ENCODE results near the gene CPVL. TPM values are rescaled to one million over a fixed set of nuclear protein-coding genes. Genes with fewer than 3 reads are reported as not detected.

CPVL gene
- total and polyA plus RNA-seq, 2 of the 4 experiments (the other 2 are of a cell fraction), result not detected

DNA sequence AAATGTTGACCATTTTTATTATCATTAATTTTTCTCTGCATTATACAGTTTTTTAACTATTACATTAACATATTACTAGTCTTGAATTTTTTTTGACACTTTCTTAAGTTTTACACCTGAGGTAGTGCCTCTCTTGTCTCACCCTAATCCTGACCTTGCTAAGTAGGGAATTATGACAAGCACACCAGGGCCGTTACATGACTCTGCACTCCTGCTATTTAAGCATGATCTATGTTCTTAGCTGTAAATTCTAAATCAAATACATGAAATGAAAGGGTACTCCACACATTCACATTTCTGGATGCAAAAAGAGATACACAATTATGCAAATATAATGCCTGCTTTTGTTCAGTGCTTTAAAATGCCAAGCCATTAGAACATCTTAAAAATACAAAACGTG lies 23.6 kb downstream of the CPVL start:
- DNase-seq, result no peak
- Histone ChIP-seq H3K79me1 (ENCODE audit: low read depth in 1 of 2, low read length in 2 of 2) (no peaks in the 10 kb centered on the region), H2AK9ac (replicated peaks; ENCODE audit: low read depth, low read length, poor library complexity) (no peak overlapping the region), H4K5ac (ENCODE audit: low read depth, low read length) (no peak overlapping the region), H3K27me3 (ENCODE audit: control insufficient read depth, insufficient read depth, low read length) (no peaks in the 10 kb centered on the region), H2AK5ac (ENCODE audit: low read depth, low read length) (no peak overlapping the region), H3K9ac (ENCODE audit: low read depth, low read length) (no peak overlapping the region), H3K23ac (ENCODE audit: low read depth, low read length) (no peak overlapping the region), H3K56ac (ENCODE audit: extremely low read depth, insufficient read depth, low read length) (no peak overlapping the region), H2AFZ (replicated peaks; ENCODE audit: low read length, poor library complexity) (no peak overlapping the region), H3K9me1 (ENCODE audit: insufficient read depth, low read length) (no peaks in the 10 kb centered on the region), H2BK5ac (ENCODE audit: low read depth, low read length, poor library complexity, severe bottlenecking) (no peak overlapping the region), H2BK15ac (ENCODE audit: low read depth, low read length) (no peak overlapping the region), H2BK20ac (ENCODE audit: low read depth, low read length) (no peak overlapping the region), H4K20me1 (ENCODE audit: insufficient read depth, low read length) (no peaks in the 10 kb centered on the region), H3K4me3 (ENCODE audit: insufficient read depth, low read depth, low read length) (no peak overlapping the region), H2BK120ac (ENCODE audit: low read depth, low read length) (no peak overlapping the region), H3K4me2 (ENCODE audit: low read depth, low read length) (no peak overlapping the region), H3K14ac (replicated peaks; ENCODE audit: low read depth, low read length) (no peak overlapping the region), H3K27ac (ENCODE audit: insufficient read depth, low read length) (no peak overlapping the region), H3K4me1 (ENCODE audit: control insufficient read depth, insufficient read depth, low read length) (no peaks in the 10 kb centered on the region), H3K4ac (ENCODE audit: low read depth, low read length) (no peak overlapping the region), H4K91ac (ENCODE audit: insufficient read depth, low read depth, low read length) (no peak overlapping the region), H4K8ac (ENCODE audit: low read depth in 2 of 2, low read length in 2 of 2) (no peak overlapping the region), H3K36me3 (ENCODE audit: control insufficient read depth, insufficient read depth, low read length) (no peaks in the 10 kb centered on the region), H3K9me3 (ENCODE audit: control insufficient read depth, insufficient read depth, low read length) (no peaks in the 10 kb centered on the region), H3K18ac (ENCODE audit: low read depth, low read length) (no peak overlapping the region)
- POLR2A ChIA-PET (ENCODE audit: unreplicated experiment), result no interaction called here
- TF ChIP-seq MAZ (IDR thresholded peaks at IDR 0.05; ENCODE audit: borderline replicate concordance, low read depth, low read length) (no peak), CHD1 (IDR thresholded peaks at IDR 0.05; ENCODE audit: low read depth, low read length) (no peak), CEBPB (IDR thresholded peaks at IDR 0.05; ENCODE audit: low read depth, low read length) (no peak), RFX5 (IDR thresholded peaks at IDR 0.05; ENCODE audit: low read depth, low read length) (no peak)
- ATAC-seq (ENCODE audit: low read depth), result no peak
- intact Hi-C loops (cut with micrococcal nuclease), result no loop called here
- in situ Hi-C loops (cut with MboI; ENCODE audit: low sequenced_read_pairs), result loop anchor here (25.0 kb wide), 2 partner anchors 735 to 835 kb away; no protein-coding TSS in a partner anchor
- dilution Hi-C loops (cut with HindIII; ENCODE audit: low sequenced_read_pairs, unreplicated experiment), result no loop called here
- CTCF ChIA-PET, result interaction anchor here (1.2 kb wide), 1 partner anchor 16 kb away, joined by 5 read pairs; no protein-coding TSS in a partner anchor
- BruUV-seq (replicated peaks), result no TSS peak
- WGBS, 2 experiments (ENCODE audit: extremely low coverage in 2 of 2, insufficient read length in 1 of 2), result no CpG with 5 or more reads among the region's 2 CpGs

Measured in IMR-90 (cell line).